Measurements from ENCODE around the gene CLEC16A. TPM values are rescaled to one million over a fixed set of nuclear protein-coding genes. Genes with fewer than 3 reads are reported as not detected.
A peak's percentile ranks its signal among the peaks of the same experiment; 100 is the strongest.

The CLEC16A gene
- total and polyA plus RNA-seq, 9 of the 15 experiments (the other 6 are each of a cell fraction or from before 2014, with no cell fraction given): 1.00 to 22.3 (median 10.0) TPM

DNA sequence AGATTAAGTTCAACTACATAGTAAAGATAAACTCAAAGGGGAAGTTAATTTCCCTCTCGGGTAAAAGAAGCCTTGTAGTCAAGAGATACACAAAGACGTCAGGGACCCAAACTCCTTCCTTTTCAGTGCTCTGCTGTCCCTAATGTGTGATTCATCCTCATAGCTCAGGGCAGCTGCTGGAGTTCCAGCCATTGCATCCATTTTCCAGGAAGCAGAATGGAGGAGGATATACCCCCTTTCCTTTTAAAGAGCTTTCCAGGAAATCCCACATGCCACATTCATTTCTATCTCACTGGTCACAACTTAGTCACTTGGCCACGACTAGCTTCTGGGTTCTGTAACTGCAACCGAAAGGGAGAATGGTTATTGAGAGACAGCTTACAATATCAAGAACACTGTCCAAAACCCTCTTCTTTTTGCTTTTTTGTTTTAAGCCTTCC is 216.3 kb downstream of the CLEC16A start (continued):
- TF ChIP-seq, protein P1, sequence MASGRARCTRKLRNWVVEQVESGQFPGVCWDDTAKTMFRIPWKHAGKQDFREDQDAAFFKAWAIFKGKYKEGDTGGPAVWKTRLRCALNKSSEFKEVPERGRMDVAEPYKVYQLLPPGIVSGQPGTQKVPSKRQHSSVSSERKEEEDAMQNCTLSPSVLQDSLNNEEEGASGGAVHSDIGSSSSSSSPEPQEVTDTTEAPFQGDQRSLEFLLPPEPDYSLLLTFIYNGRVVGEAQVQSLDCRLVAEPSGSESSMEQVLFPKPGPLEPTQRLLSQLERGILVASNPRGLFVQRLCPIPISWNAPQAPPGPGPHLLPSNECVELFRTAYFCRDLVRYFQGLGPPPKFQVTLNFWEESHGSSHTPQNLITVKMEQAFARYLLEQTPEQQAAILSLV (tag; IDR thresholded peaks at IDR 0.05): no peak
- no peak for TF ChIP-seq RBM14 (IDR thresholded peaks at IDR 0.05; ENCODE audit: borderline replicate concordance, insufficient read depth, low read depth, low read length)
- no peak; the same call in 1 of the 2 replicates for TF ChIP-seq GATAD2B (IDR thresholded peaks at IDR 0.05; ENCODE audit: borderline replicate concordance)
- TF ChIP-seq, protein P2, sequence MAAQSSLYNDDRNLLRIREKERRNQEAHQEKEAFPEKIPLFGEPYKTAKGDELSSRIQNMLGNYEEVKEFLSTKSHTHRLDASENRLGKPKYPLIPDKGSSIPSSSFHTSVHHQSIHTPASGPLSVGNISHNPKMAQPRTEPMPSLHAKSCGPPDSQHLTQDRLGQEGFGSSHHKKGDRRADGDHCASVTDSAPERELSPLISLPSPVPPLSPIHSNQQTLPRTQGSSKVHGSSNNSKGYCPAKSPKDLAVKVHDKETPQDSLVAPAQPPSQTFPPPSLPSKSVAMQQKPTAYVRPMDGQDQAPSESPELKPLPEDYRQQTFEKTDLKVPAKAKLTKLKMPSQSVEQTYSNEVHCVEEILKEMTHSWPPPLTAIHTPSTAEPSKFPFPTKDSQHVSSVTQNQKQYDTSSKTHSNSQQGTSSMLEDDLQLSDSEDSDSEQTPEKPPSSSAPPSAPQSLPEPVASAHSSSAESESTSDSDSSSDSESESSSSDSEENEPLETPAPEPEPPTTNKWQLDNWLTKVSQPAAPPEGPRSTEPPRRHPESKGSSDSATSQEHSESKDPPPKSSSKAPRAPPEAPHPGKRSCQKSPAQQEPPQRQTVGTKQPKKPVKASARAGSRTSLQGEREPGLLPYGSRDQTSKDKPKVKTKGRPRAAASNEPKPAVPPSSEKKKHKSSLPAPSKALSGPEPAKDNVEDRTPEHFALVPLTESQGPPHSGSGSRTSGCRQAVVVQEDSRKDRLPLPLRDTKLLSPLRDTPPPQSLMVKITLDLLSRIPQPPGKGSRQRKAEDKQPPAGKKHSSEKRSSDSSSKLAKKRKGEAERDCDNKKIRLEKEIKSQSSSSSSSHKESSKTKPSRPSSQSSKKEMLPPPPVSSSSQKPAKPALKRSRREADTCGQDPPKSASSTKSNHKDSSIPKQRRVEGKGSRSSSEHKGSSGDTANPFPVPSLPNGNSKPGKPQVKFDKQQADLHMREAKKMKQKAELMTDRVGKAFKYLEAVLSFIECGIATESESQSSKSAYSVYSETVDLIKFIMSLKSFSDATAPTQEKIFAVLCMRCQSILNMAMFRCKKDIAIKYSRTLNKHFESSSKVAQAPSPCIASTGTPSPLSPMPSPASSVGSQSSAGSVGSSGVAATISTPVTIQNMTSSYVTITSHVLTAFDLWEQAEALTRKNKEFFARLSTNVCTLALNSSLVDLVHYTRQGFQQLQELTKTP (IDR thresholded peaks at IDR 0.05; ENCODE audit: low read depth in 1 of 2, partially characterized antibody in 2 of 2): peak in 1 of 2 experiments; percentile 73
- TF ChIP-seq, protein P3, sequence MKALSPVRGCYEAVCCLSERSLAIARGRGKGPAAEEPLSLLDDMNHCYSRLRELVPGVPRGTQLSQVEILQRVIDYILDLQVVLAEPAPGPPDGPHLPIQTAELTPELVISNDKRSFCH (CRISPR knock-in tag; IDR thresholded peaks at IDR 0.05): no peak
- TF ChIP-seq, protein P3 (tag; IDR thresholded peaks at IDR 0.05): no peak
- peak; percentile 64; the same call in 1 of the 2 replicates for TF ChIP-seq JUND (IDR thresholded peaks at IDR 0.05; ENCODE audit: borderline replicate concordance, low read depth, low read length)
- peak; percentile 64; the same call in 1 of the 3 replicates for TF ChIP-seq JUND (tag; IDR thresholded peaks at IDR 0.05; ENCODE audit: borderline replicate concordance, low read depth, low read length)
- TF ChIP-seq, protein P4, sequence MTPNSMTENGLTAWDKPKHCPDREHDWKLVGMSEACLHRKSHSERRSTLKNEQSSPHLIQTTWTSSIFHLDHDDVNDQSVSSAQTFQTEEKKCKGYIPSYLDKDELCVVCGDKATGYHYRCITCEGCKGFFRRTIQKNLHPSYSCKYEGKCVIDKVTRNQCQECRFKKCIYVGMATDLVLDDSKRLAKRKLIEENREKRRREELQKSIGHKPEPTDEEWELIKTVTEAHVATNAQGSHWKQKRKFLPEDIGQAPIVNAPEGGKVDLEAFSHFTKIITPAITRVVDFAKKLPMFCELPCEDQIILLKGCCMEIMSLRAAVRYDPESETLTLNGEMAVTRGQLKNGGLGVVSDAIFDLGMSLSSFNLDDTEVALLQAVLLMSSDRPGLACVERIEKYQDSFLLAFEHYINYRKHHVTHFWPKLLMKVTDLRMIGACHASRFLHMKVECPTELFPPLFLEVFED (CRISPR knock-in tag; conservative IDR thresholded peaks at IDR 0.05): no peak
- peak; percentile 87 for TF ChIP-seq HDAC2 (IDR thresholded peaks at IDR 0.05)
- no peak for TF ChIP-seq ZKSCAN3 (CRISPR knock-in tag; IDR thresholded peaks at IDR 0.05)
- no peak for TF ChIP-seq NUFIP1 (IDR thresholded peaks at IDR 0.05; ENCODE audit: partially characterized antibody)
- peak; percentile 36 to 49; a peak in 1 of 4 replicates for TF ChIP-seq ARNT (IDR thresholded peaks at IDR 0.05)
- no peak for TF ChIP-seq FOXJ2 (tag; IDR thresholded peaks at IDR 0.05)
- TF ChIP-seq CBX3 (IDR thresholded peaks at IDR 0.05; ENCODE audit: borderline replicate concordance in 1 of 2, low read length in 2 of 2): peak in 1 of 2 experiments; percentile 82; a peak in 2 of 3 replicates
- TF ChIP-seq ZNF263 (CRISPR knock-in tag; IDR thresholded peaks at IDR 0.05; ENCODE audit: borderline replicate concordance): no peak
- TF ChIP-seq, protein P5, sequence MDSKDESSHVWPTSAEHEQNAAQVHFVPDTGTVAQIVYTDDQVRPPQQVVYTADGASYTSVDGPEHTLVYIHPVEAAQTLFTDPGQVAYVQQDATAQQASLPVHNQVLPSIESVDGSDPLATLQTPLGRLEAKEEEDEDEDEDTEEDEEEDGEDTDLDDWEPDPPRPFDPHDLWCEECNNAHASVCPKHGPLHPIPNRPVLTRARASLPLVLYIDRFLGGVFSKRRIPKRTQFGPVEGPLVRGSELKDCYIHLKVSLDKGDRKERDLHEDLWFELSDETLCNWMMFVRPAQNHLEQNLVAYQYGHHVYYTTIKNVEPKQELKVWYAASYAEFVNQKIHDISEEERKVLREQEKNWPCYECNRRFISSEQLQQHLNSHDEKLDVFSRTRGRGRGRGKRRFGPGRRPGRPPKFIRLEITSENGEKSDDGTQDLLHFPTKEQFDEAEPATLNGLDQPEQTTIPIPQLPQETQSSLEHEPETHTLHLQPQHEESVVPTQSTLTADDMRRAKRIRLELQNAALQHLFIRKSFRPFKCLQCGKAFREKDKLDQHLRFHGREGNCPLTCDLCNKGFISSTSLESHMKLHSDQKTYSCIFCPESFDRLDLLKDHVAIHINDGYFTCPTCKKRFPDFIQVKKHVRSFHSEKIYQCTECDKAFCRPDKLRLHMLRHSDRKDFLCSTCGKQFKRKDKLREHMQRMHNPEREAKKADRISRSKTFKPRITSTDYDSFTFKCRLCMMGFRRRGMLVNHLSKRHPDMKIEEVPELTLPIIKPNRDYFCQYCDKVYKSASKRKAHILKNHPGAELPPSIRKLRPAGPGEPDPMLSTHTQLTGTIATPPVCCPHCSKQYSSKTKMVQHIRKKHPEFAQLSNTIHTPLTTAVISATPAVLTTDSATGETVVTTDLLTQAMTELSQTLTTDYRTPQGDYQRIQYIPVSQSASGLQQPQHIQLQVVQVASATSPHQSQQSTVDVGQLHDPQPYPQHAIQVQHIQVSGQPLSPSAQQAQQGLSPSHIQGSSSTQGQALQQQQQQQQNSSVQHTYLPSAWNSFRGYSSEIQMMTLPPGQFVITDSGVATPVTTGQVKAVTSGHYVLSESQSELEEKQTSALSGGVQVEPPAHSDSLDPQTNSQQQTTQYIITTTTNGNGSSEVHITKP (IDR thresholded peaks at IDR 0.05; ENCODE audit: partially characterized antibody): no peak
- no peak for TF ChIP-seq ZNF324 (CRISPR knock-in tag; IDR thresholded peaks at IDR 0.05)

All from K562 (cell line).